Heart left ventricle (tissue), 16 donors: ENCODE results near the gene CXCL17. TPM values are rescaled to one million over a fixed set of nuclear protein-coding genes. Genes with fewer than 3 reads are reported as not detected.
A peak's percentile ranks its signal among the peaks of the same experiment; 100 is the strongest.

Experiments
- ATAC-seq, 4 donors: fragments of 200-7000 bp; cut with Tn5 transposase; one replicate each; pipeline ENCODE4 v1.9.1; 2020 to 2022; ENCODE audit warnings: moderate library complexity in 4 of 4, mild to moderate bottlenecking in 3 of 4, moderate number of reproducible peaks in 1 of 4
- DNase-seq, 5 donors: peaks; one replicate each; pipeline ENCODE4 v3.0.0-alpha.2; 2020
- H3K27ac ChIP-seq, 12 donors: fragments of 200-600 bp; sonication (generic) in 4 of 12; one replicate each; pipeline versions ENCODE4 v1.5.0 to v1.8.0; 2016 to 2022; ENCODE audit warnings: mild to moderate bottlenecking in 2 of 12
- H3K27me3 ChIP-seq, 9 donors: fragments of 200-600 bp; sonication (generic) in 2 of 9; one replicate each; pipeline versions ENCODE4 v1.5.1 to v1.8.0; 2016 to 2022; ENCODE audit warnings: mild to moderate bottlenecking in 3 of 9
- H3K36me3 ChIP-seq, 9 donors: fragments of 200-600 bp; sonication (generic) in 2 of 9; one replicate each; pipeline versions ENCODE4 v1.5.0 to v1.8.0; 2018 to 2022; ENCODE audit warnings: mild to moderate bottlenecking in 2 of 9
- H3K4me1 ChIP-seq, 12 donors: fragments of 200-600 bp; sonication (generic) in 4 of 12; one replicate each; pipeline versions ENCODE4 v1.5.0 to v1.8.0; 2016 to 2022; ENCODE audit warnings: mild to moderate bottlenecking in 3 of 12
- H3K4me3 ChIP-seq, 12 donors: fragments of 200-600 bp; sonication (generic) in 4 of 12; one replicate each; pipeline versions ENCODE4 v1.5.0 to v1.8.0; 2017 to 2022; ENCODE audit warnings: mild to moderate bottlenecking in 9 of 12, moderate library complexity in 4 of 12
- H3K9me3 ChIP-seq, 12 donors: fragments of 200-600 bp; sonication (generic) in 4 of 12; one replicate each; pipeline versions ENCODE4 v1.5.0 to v1.8.0; 2016 to 2022; ENCODE audit warnings: mild to moderate bottlenecking in 1 of 12
- POLR2A ChIP-seq, 2 donors: fragments of 450-650 bp; IDR thresholded peaks; one replicate each; pipeline ENCODE4 v1.6.1; 2017; ENCODE audit warnings: antibody characterized with exemption in 2 of 2, mild to moderate bottlenecking in 2 of 2, moderate library complexity in 2 of 2
- WGBS, 4 donors: extraction: QIAGEN DNeasy Blood & Tissue Kit in 2 of 4; methylation state at CpG; one replicate each; pipeline versions ENCODE4 v1.1.5 to v1.1.7; 2013 to 2018; 5-methylcytosine and 5-hydroxymethylcytosine counted together
- intact Hi-C, 10 donors: fragments of 100-400 bp; cut with DNase I; formaldehyde crosslinking; loops; one replicate each; pipeline versions ENCODE4 v1.11.1 to v1.14.2; 2022
- polyA plus RNA-seq, 2 donors: library from polyadenylated mRNA; stranded (reverse); fragments of 200-250 nt; gene quantifications; one replicate each; pipeline ENCODE4 v1.2.3, GENCODE V29; 2013
- total RNA-seq, 9 donors: library from RNA; depleted of rRNA in 2 of 9; stranded (reverse); fragments of >200 nt in 2 of 9; fragmentation: NEBNext Ultra II Directional in 3 of 9; extraction: Animal tissue kit (Norgen Biotek cat#: 25700) in 3 of 9; gene quantifications; one replicate each; pipeline versions ENCODE4 v1.1.0 to v1.2.4, GENCODE V29; 2016 to 2023
- TF ChIP-seq, protein P1 (sequence below), 12 donors: fragments of 200-600 bp; sonication (generic) in 4 of 12; IDR thresholded peaks; one replicate each; pipeline versions ENCODE4 v1.5.0 to v1.8.0; 2018 to 2022; ENCODE audit warnings: antibody characterized with exemption in 12 of 12, mild to moderate bottlenecking in 5 of 12
- donor health status: ischemic (EF 13 %, LVEDD 7.1; RV severe dilation, severe dysfunction).
- donor health status: healthy with polysubstance abuse.
- donor health status: DM: no; HTN: yes; CAD: no.
- donor health status: DM: no; HTN: no; CAD: no.
- donor health status: ischemic (EF 25% LVEDD 6.9; RV normal size, moderate dysfunction).
- donor health status: ischemic (EF 25% LVEDD 5.7; RV mildly dilated, moderate dysfunction).
- donor health status: healthy.
- donor health status: DM: yes; HTN: yes; CAD: no.
- donor health status: ischemic (EF 35%, LVEDD 5.7; RV mildly dilated, moderate dysfunction).
- donor health status: nonischemic (EF 11% LVEDD 7.7; RV severe dilation, severe dysfunction).
- donor health status: DM: yes; HTN: yes; CAD: no.
- donor health status: PGD.
- donor health status: ischemic (EF 29% LVEDD 5.4; RV normal size, mild dysfunction).
- donor health status: nonischemic (EF 23%, LVEDD 6.1; RV moderate dilation, normal function).

Gene CXCL17
- total and polyA plus RNA-seq, 11 donors = not detected

DNA sequence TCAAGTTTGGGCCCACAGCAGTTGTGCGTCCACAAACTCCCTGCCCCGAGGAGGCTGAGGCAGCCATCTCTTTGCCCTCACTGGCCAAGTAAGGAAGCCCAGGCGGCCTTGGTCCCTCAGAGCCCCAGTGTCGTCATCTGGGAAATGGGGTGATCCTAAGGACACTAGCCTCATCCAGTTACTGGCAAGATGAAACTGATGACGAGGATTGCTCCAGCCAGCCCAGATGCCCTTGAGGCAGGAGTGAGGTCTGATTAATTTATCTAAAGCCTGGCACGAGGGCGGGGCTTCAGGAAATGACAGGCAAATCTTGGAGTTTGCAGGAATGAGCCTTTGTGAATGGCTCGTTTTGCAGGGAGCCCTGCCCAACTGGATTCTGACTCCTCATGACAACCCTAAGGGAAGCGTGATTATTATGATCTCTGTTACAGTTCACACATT lies 21.1 kb downstream of the CXCL17 start:
- ATAC-seq = peak in 3 of 4 donors; percentile 2 to 41 (median 7)
- Histone ChIP-seq H3K27me3 (peaks cover 0 to 10% (median 0%) of the 10 kb centered on the region in 9 donors), H3K4me1 (peaks cover 0 to 63% (median 43%) of the 10 kb centered on the region in 12 donors), H3K36me3 (peaks cover 0 to 9% (median 0%) of the 10 kb centered on the region in 9 donors), H3K9me3 (no peaks in the 10 kb centered on the region), H3K4me3 (peak overlapping the region in 10 of 12 donors; percentile 54 to 93 (median 80)), H3K27ac (peak overlapping the region; percentile 73 to 97 (median 85))
- TF ChIP-seq, protein P1, sequence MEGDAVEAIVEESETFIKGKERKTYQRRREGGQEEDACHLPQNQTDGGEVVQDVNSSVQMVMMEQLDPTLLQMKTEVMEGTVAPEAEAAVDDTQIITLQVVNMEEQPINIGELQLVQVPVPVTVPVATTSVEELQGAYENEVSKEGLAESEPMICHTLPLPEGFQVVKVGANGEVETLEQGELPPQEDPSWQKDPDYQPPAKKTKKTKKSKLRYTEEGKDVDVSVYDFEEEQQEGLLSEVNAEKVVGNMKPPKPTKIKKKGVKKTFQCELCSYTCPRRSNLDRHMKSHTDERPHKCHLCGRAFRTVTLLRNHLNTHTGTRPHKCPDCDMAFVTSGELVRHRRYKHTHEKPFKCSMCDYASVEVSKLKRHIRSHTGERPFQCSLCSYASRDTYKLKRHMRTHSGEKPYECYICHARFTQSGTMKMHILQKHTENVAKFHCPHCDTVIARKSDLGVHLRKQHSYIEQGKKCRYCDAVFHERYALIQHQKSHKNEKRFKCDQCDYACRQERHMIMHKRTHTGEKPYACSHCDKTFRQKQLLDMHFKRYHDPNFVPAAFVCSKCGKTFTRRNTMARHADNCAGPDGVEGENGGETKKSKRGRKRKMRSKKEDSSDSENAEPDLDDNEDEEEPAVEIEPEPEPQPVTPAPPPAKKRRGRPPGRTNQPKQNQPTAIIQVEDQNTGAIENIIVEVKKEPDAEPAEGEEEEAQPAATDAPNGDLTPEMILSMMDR (IDR thresholded peaks at IDR 0.05) = no peak
- TF ChIP-seq POLR2A (IDR thresholded peaks at IDR 0.05) = peak in 1 of 2 donors; percentile 19
- peak in 3 of 5 donors; percentile 39 to 84 (median 71) for DNase-seq
- intact Hi-C loops = loop anchor here in 3 of 10 donors (5.0 to 10.0 kb wide), 2 partner anchors 177 to 179 kb away; partner anchors contain the start of gene GSK3A (in 3 of the 3)
- WGBS, 4 donors = 35 to 46% (median 41%) methylated on average over 6 to 9 of the region's 9 CpGs

DNA sequence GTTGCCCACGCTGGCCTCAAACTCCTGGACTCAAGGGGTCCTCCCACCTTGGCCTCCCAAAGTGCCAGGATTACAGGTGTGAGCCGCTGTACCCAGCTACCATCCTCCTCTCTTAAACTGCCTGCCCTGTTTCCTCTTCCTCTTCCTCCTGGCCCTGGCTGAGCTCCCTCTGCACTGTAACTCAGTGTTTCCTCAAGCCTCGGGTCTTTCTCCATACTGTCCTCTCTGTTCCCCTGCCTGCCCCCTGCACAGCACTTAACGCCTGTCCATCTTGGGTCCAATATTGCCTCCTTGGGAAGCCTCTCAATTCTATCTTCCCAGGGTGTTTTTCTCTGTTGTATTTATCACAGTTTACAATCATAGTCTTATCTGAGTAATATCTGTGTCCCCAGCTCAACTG lies 21.6 kb downstream of the CXCL17 start:
- intact Hi-C loops = loop anchor here in 3 of 10 donors (5.0 to 10.0 kb wide), 2 partner anchors 176 to 179 kb away; partner anchors contain the start of gene GSK3A (in 3 of the 3)
- H3K27me3 ChIP-seq = peaks cover 0 to 10% (median 0%) of the 10 kb centered on the region in 9 donors
- no peak for DNase-seq
- peaks cover 0 to 14% (median 0%) of the 10 kb centered on the region in 9 donors for H3K36me3 ChIP-seq
- WGBS, 4 donors = 70 to 80% (median 72%) methylated on average over 4 of the region's 4 CpGs
- peak overlapping the region; percentile 73 to 97 (median 85) for H3K27ac ChIP-seq
- ATAC-seq = no peak
- no peaks in the 10 kb centered on the region for H3K9me3 ChIP-seq
- TF ChIP-seq, protein P1 (IDR thresholded peaks at IDR 0.05) = no peak
- TF ChIP-seq POLR2A (IDR thresholded peaks at IDR 0.05) = no peak
- peak overlapping the region in 2 of 12 donors; percentile 68 to 92 for H3K4me3 ChIP-seq
- H3K4me1 ChIP-seq = peaks cover 0 to 58% (median 43%) of the 10 kb centered on the region in 12 donors

DNA sequence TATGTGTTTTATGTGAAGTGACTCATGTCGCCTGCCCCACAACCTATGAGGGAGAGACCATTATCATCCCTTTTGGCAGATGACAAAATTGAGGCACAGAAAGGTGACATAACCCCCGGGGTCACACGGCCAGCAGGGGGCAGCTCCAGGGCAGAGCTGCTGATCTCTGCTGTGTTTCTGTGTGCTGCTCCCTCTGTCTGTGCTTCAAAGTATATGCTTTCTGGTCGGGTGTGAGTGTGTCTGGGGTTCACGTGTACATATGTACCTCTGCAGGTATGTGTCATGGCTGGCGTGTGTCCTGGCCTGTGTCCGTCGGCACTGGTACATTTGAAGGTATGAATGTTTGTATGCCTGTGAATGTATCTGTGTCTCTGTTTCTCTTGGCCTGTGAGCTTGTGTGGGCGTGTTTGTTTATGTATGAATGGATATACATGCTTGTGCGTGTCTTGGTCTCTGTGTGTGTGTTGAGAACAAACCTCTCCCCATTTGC lies 22.6 kb downstream of the CXCL17 start:
- peaks cover 0 to 10% (median 0%) of the 10 kb centered on the region in 9 donors for H3K27me3 ChIP-seq
- WGBS, 4 donors = 50 to 60% (median 57%) methylated on average over 10 of the region's 10 CpGs
- TF ChIP-seq, protein P1 (IDR thresholded peaks at IDR 0.05) = peak; percentile 34 to 66 (median 55)
- no peak for TF ChIP-seq POLR2A (IDR thresholded peaks at IDR 0.05)
- H3K9me3 ChIP-seq = no peaks in the 10 kb centered on the region
- H3K4me1 ChIP-seq = peaks cover 0 to 58% (median 43%) of the 10 kb centered on the region in 12 donors
- intact Hi-C loops = loop anchor here in 3 of 10 donors (5.0 to 10.0 kb wide), 2 partner anchors 175 to 178 kb away; partner anchors contain the start of gene GSK3A (in 3 of the 3)
- peak overlapping the region in 11 of 12 donors; percentile 22 to 97 (median 71) for H3K27ac ChIP-seq
- peak overlapping the region in 1 of 12 donors; percentile 22 for H3K4me3 ChIP-seq
- ATAC-seq = no peak
- H3K36me3 ChIP-seq = peaks cover 0 to 18% (median under 1%) of the 10 kb centered on the region in 9 donors
- peak in 1 of 5 donors; percentile 36 for DNase-seq

DNA sequence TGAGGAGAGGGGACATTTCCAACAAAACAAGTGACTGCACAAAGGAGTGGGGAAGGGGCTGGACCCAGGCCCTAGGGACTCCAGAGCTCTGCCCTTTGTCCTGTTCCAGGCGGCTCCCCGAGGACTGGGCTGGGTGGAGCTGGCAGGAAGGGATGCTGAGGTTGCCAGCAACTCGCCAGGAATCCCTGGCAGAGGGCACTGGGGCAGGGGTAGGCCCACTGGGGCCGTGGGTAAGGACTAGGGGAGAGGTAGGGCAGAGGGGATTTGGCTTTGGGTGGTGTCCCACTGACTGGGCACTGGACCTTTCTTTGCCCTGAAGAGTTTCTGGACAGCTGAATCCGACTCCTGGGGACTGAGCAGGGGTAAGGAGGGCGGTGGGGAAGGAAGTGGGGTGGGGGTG lies 23.4 kb downstream of the CXCL17 start:
- 36 to 48% (median 40%) methylated on average over 6 of the region's 6 CpGs for WGBS, 4 donors
- peaks cover 0 to 26% (median 6%) of the 10 kb centered on the region in 9 donors for H3K36me3 ChIP-seq
- H3K27me3 ChIP-seq = peaks cover 0 to 6% (median 0%) of the 10 kb centered on the region in 9 donors
- peak overlapping the region; percentile 16 to 97 (median 63) for H3K27ac ChIP-seq
- peak overlapping the region in 1 of 12 donors; percentile 22 for H3K4me3 ChIP-seq
- intact Hi-C loops = no loop called here
- TF ChIP-seq, protein P1 (IDR thresholded peaks at IDR 0.05) = no peak
- TF ChIP-seq POLR2A (IDR thresholded peaks at IDR 0.05) = no peak
- peaks cover 0 to 54% (median 41%) of the 10 kb centered on the region in 12 donors for H3K4me1 ChIP-seq
- ATAC-seq = peak; percentile 21 to 41 (median 30)
- peak; percentile 54 to 83 (median 73) for DNase-seq
- H3K9me3 ChIP-seq = no peaks in the 10 kb centered on the region
